Ovary (tissue), 9 donors: ENCODE results near the gene EPB41L4B. TPM values are rescaled to one million over a fixed set of nuclear protein-coding genes. Genes with fewer than 3 reads are reported as not detected.

Source experiments
- DNase-seq, 5 donors: peaks; one replicate each; pipeline ENCODE4 v3.0.0-alpha.2; 2019 to 2020
- H3K27ac ChIP-seq, 2 donors: fragments of 200-600 bp; one replicate each; pipeline versions ENCODE4 v1.5.1 to v1.8.0; 2019 to 2022
- H3K27me3 ChIP-seq: fragments of 200-600 bp; one replicate; pipeline ENCODE4 v1.8.0; 2022
- H3K36me3 ChIP-seq: fragments of 200-600 bp; sonication (generic); one replicate; pipeline ENCODE4 v1.5.1; 2019
- H3K4me1 ChIP-seq: one replicate; pipeline ENCODE4 v1.8.1; 2013; ENCODE audit warnings: mild to moderate bottlenecking, moderate library complexity; ENCODE audit not compliant: insufficient read depth
- H3K4me3 ChIP-seq: fragments of 200-600 bp; sonication (generic); one replicate; pipeline ENCODE4 v1.5.1; 2017
- H3K9me3 ChIP-seq, 2 donors: fragments of 200-600 bp in 1 of 2; sonication (generic) in 1 of 2; one replicate each; pipeline versions ENCODE4 v1.5.1 to v1.8.1; 2013 to 2019; ENCODE audit warnings: mild to moderate bottlenecking in 1 of 2, moderate library complexity in 1 of 2
- EP300 ChIP-seq: sonication (generic); formaldehyde crosslinking; IDR thresholded peaks from one replicate; pipeline ENCODE4 v1.6.1; 2017; ENCODE audit warnings: antibody characterized with exemption
- POLR2A ChIP-seq: fragments of 450-650 bp; IDR thresholded peaks from one replicate; pipeline ENCODE4 v1.6.1; 2017; ENCODE audit warnings: antibody characterized with exemption, mild to moderate bottlenecking, moderate library complexity
- WGBS, 3 donors: extraction: QIAGEN DNeasy Blood & Tissue Kit in 1 of 3; methylation state at CpG; one replicate each; pipeline versions ENCODE4 v1.1.5 to v1.1.7; 2013 to 2017; 5-methylcytosine and 5-hydroxymethylcytosine counted together
- intact Hi-C, 4 donors: fragments of 100-400 bp; cut with DNase I; formaldehyde crosslinking; loops; one replicate each; pipeline versions ENCODE4 v1.11.0 to v1.15.1; 2022 to 2023
- polyA plus RNA-seq, 2 donors: library from polyadenylated mRNA; stranded (reverse); fragments of 200-250 nt in 1 of 2; fragments of 350-450 nt in 1 of 2; fragmentation: Illumina TruSeq in 1 of 2; extraction: RNeasy Lipid Tissue Mini Kit (QIAGEN cat#74804) in 1 of 2; gene quantifications; one replicate each; pipeline ENCODE4 v1.2.3, GENCODE V29; 2013 to 2014
- total RNA-seq, 7 donors: library from RNA; depleted of rRNA in 2 of 7; stranded (reverse); fragments of >200 nt in 2 of 7; fragmentation: NEBNext Ultra II Directional in 3 of 7; extraction: Animal tissue kit (Norgen Biotek cat#: 25700) in 3 of 7; gene quantifications; one replicate each; pipeline versions ENCODE4 v1.1.0 to v1.2.4, GENCODE V29; 2016 to 2023
- TF ChIP-seq, protein P1 (sequence below), 3 donors: fragments of 450-650 bp in 2 of 3; fragments of 200-600 bp in 1 of 3; IDR thresholded peaks; one replicate each; pipeline versions ENCODE4 v1.5.1 to v1.8.0; 2016 to 2022; ENCODE audit warnings: antibody characterized with exemption in 3 of 3, mild to moderate bottlenecking in 1 of 3
- donor health status: DM: no; HTN: no; CAD: no; lungs with moderate emphysema.
- donor health status: DM: no; HTN: no; CAD: no.
- donor health status: Bipolar disorder and iron deficiency.
- donor health status: DM: yes; HTN: yes; CAD: no.
- donor health status: DM: no; HTN: no; CAD: no.
- donor health status: DM: yes; HTN: yes; CAD: no.

The EPB41L4B gene
- total and polyA plus RNA-seq, 9 donors: 8.3 to 34.3 (median 14.0) TPM

DNA sequence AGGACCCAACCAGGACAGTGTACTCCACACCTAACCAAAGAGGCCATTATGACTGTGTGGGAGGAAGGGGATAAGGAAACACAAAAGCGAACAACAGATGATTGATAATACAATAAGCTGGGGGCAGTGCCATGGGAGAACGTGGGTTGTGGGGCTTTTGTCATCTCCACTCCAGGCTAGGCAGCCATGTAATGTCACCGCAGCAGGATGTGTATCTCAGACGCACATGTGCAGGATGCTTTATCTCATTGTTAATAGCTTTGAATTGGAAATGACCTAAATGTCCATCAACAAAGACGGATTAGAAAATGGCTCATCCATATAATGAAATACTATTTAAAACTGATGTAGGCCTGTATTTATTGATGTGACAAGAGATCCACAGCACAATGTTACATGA, 51.0 kb downstream of the EPB41L4B start:
- Histone ChIP-seq H3K4me1 (no peaks in the 10 kb centered on the region), H3K27ac (no peak overlapping the region), H3K27me3 (no peaks in the 10 kb centered on the region), H3K9me3 (no peaks in the 10 kb centered on the region), H3K4me3 (no peak overlapping the region), H3K36me3 (no peaks in the 10 kb centered on the region)
- no peak for DNase-seq
- WGBS, 3 donors: 84 to 86% (median 85%) methylated on average over 5 of the region's 5 CpGs
- no peak for TF ChIP-seq EP300
- TF ChIP-seq POLR2A: no peak
- TF ChIP-seq, protein P1, sequence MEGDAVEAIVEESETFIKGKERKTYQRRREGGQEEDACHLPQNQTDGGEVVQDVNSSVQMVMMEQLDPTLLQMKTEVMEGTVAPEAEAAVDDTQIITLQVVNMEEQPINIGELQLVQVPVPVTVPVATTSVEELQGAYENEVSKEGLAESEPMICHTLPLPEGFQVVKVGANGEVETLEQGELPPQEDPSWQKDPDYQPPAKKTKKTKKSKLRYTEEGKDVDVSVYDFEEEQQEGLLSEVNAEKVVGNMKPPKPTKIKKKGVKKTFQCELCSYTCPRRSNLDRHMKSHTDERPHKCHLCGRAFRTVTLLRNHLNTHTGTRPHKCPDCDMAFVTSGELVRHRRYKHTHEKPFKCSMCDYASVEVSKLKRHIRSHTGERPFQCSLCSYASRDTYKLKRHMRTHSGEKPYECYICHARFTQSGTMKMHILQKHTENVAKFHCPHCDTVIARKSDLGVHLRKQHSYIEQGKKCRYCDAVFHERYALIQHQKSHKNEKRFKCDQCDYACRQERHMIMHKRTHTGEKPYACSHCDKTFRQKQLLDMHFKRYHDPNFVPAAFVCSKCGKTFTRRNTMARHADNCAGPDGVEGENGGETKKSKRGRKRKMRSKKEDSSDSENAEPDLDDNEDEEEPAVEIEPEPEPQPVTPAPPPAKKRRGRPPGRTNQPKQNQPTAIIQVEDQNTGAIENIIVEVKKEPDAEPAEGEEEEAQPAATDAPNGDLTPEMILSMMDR (IDR thresholded peaks at IDR 0.05): no peak
- intact Hi-C loops: no loop called here

DNA sequence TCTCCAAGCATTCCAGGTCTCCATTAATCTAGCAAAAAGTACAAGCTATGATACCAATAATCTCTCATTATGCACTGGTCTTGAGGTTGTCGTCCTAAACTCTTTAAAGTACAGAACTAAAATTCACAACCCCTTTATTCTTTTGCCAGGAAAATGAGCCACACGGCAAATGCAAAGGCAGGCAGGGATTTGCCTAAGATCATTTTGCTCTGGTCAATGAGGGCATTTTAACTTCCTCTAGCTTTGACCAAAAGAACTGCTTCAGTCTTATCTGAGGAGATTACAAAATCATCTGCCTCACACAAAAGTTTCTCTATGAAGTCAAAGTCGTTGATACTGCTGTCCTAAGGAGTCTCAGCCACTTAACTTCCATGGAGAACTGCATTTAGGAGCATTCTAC, 51.8 kb downstream of the EPB41L4B start:
- no peaks in the 10 kb centered on the region for H3K9me3 ChIP-seq
- H3K27ac ChIP-seq: no peak overlapping the region
- intact Hi-C loops: no loop called here
- H3K36me3 ChIP-seq: no peaks in the 10 kb centered on the region
- no peaks in the 10 kb centered on the region for H3K27me3 ChIP-seq
- no peak for TF ChIP-seq POLR2A
- no peak for TF ChIP-seq EP300
- TF ChIP-seq, protein P1 (IDR thresholded peaks at IDR 0.05): no peak
- no peaks in the 10 kb centered on the region for H3K4me1 ChIP-seq
- no peak for DNase-seq
- 58 to 62% (median 59%) methylated on average over 3 of the region's 3 CpGs for WGBS, 3 donors
- no peak overlapping the region for H3K4me3 ChIP-seq

DNA sequence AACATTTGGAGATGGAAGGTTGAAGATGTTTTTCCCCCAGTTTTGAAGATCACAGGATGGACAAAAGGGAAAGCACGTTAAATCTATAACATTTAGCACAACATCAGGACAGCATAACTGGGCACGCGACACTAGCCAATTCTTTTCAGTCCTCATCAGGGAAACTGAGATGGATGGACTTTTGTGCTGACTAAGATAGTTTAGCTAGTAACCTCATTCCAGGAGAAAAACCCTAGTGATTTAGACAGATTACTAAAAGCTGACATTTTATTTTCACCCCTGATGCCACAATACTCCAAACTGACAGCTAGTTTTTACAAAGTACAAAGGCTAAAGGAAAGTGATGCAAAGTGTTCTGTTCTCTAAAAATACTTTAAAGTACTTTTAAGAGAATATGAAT, 53.3 kb downstream of the EPB41L4B start:
- H3K9me3 ChIP-seq: no peaks in the 10 kb centered on the region
- DNase-seq: no peak
- no peak overlapping the region for H3K27ac ChIP-seq
- H3K36me3 ChIP-seq: no peaks in the 10 kb centered on the region
- TF ChIP-seq POLR2A (no peak), EP300 (no peak)
- TF ChIP-seq, protein P1 (IDR thresholded peaks at IDR 0.05): no peak
- no peaks in the 10 kb centered on the region for H3K27me3 ChIP-seq
- no peaks in the 10 kb centered on the region for H3K4me1 ChIP-seq
- intact Hi-C loops: no loop called here
- WGBS, 3 donors: 93 to 99% (median 96%) methylated on average over 3 of the region's 3 CpGs
- H3K4me3 ChIP-seq: no peak overlapping the region

DNA sequence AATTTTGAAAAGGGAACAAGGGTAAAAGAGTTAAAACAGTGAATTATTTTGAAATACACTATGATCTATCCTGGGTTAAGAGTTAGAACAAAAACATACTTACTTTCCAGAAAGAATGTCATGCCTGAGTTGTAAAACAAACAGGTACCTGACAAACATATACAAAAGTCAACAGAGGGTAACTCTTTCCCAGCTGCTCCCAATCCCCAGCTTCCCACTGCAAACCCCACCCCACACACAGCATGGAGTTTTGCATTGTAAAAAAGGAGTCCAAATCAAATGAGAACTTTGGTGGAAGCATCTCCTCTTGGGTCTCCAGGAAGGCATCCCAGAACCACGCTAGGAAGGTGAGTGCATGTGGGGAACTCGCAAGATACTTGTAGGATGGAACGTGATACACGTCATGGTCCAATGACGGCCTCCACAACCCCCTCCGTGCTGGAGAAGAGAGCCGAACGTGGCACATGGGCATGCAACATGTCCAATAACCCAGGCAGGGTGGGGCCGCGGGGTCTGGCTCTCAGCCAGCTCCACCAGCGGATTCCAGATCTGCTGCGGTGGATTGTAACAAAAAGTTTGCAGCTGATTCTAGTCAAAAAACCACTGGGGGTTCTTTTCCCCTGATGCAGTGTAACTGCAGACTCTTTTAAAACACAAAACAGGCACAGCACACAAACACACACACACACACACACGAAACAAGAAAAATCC, 55.8 kb downstream of the EPB41L4B start:
- no peaks in the 10 kb centered on the region for H3K4me1 ChIP-seq
- intact Hi-C loops: no loop called here
- no peaks in the 10 kb centered on the region for H3K9me3 ChIP-seq
- H3K36me3 ChIP-seq: no peaks in the 10 kb centered on the region
- no peaks in the 10 kb centered on the region for H3K27me3 ChIP-seq
- H3K27ac ChIP-seq: no peak overlapping the region
- DNase-seq: peak in 1 of 5 donors; percentile 35
- WGBS, 3 donors: 72 to 77% (median 76%) methylated on average over 13 of the region's 13 CpGs
- no peak overlapping the region for H3K4me3 ChIP-seq
- TF ChIP-seq POLR2A (no peak), EP300 (no peak)
- TF ChIP-seq, protein P1 (IDR thresholded peaks at IDR 0.05): no peak
